SK-N-MC (cell line): ENCODE measurements around the gene H6PD.

Experiments
- EZH2 ChIP-seq: fragments of 200-600 bp; sonication (generic); IDR thresholded peaks from one replicate; pipeline ENCODE4 v1.6.1; 2017; ENCODE audit warnings: antibody characterized with exemption
- POLR2AphosphoS5 ChIP-seq: IDR thresholded peaks from 2 replicates; pipeline ENCODE4 v1.6.1; 2012; ENCODE audit warnings: mild to moderate bottlenecking, low read depth, low read length, borderline replicate concordance

- TF ChIP-seq EZH2 (no peak), POLR2AphosphoS5 (no peak)
These were observed 16.1 kb downstream of the H6PD start for GRCh38 chr1:9250411-9251381.
